ENCODE results near the gene BCL6B.

- TF ChIP-seq, protein P1, sequence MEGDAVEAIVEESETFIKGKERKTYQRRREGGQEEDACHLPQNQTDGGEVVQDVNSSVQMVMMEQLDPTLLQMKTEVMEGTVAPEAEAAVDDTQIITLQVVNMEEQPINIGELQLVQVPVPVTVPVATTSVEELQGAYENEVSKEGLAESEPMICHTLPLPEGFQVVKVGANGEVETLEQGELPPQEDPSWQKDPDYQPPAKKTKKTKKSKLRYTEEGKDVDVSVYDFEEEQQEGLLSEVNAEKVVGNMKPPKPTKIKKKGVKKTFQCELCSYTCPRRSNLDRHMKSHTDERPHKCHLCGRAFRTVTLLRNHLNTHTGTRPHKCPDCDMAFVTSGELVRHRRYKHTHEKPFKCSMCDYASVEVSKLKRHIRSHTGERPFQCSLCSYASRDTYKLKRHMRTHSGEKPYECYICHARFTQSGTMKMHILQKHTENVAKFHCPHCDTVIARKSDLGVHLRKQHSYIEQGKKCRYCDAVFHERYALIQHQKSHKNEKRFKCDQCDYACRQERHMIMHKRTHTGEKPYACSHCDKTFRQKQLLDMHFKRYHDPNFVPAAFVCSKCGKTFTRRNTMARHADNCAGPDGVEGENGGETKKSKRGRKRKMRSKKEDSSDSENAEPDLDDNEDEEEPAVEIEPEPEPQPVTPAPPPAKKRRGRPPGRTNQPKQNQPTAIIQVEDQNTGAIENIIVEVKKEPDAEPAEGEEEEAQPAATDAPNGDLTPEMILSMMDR (conservative IDR thresholded peaks at IDR 0.05), result no peak
- TF ChIP-seq ZFX (IDR thresholded peaks at IDR 0.05), result no peak
These were observed 11.0 kb upstream of the BCL6B start for GRCh38 chr17:7011942-7012254.
